ENCODE measurements around the gene GRIP1. TPM values are rescaled to one million over a fixed set of nuclear protein-coding genes. Genes with fewer than 3 reads are reported as not detected.

Gene GRIP1
- total RNA-seq, 1 donor from 2014 or later, result 3.1 TPM

DNA sequence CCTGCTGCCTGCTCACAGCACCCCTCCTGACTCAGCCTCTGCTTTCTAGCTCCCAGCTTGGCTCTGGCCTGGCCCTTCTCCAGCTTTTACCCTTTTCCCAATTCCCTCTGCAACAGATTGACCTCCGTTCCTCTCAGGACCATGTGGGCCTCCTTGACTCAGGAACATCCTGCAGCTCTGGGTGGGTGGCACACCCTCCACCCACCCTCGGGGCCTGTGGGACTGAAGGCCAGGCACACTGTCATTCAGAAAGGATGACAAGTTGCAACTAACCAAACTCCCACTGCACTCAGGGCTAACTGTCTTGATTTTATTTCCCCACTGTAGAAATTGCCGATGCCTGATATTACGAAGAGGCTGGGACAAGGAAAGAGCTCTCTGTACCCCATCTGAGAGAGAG, 317.2 kb downstream of the GRIP1 start:
- H3K27ac ChIP-seq (ENCODE audit: low read depth, low read length), result no peak overlapping the region
- H3K36me3 ChIP-seq (ENCODE audit: control insufficient read depth in 3 of 3, insufficient read depth in 3 of 3, low read length in 3 of 3), result no peaks in the 10 kb centered on the region
- no peaks in the 10 kb centered on the region for H3K9me3 ChIP-seq (ENCODE audit: control insufficient read depth in 3 of 3, low read length in 3 of 3)
- no peaks in the 10 kb centered on the region for H3K4me1 ChIP-seq (ENCODE audit: control insufficient read depth in 3 of 3, insufficient read depth in 3 of 3, low read length in 3 of 3)
- no peaks in the 10 kb centered on the region for H3K27me3 ChIP-seq (ENCODE audit: control insufficient read depth in 3 of 3, insufficient read depth in 3 of 3, low read length in 3 of 3)
- H3K9ac ChIP-seq (ENCODE audit: low read depth in 1 of 3, low read length in 3 of 3), result no peak overlapping the region
- H3K4me3 ChIP-seq (ENCODE audit: low read length in 3 of 3), result no peak overlapping the region

DNA sequence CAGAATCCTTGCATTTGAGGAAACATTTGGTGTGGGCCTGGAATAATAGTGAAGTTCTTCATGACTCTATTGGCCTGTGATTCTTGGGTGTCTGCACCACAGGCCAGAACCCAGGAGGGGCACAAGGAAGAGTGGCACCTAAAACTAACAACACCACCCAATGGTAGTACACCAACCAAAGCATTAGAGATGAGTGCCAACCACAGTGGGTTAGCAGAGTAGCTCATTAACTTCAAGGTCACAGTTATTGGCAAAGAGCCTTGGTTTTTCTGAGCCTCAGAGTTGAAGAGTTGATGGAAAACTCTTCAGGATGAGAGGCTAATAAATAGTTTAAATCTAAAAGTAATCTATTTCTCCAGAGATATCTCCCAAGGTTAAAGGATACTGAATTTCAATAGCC, 319.6 kb downstream of the GRIP1 start:
- Histone ChIP-seq H3K4me3 (ENCODE audit: low read length in 3 of 3) (no peak overlapping the region), H3K4me1 (ENCODE audit: control insufficient read depth in 3 of 3, insufficient read depth in 3 of 3, low read length in 3 of 3) (no peaks in the 10 kb centered on the region), H3K27me3 (ENCODE audit: control insufficient read depth in 3 of 3, insufficient read depth in 3 of 3, low read length in 3 of 3) (no peaks in the 10 kb centered on the region), H3K27ac (ENCODE audit: low read depth, low read length) (no peak overlapping the region), H3K36me3 (ENCODE audit: control insufficient read depth in 3 of 3, insufficient read depth in 3 of 3, low read length in 3 of 3) (no peaks in the 10 kb centered on the region), H3K9ac (ENCODE audit: low read depth in 1 of 3, low read length in 3 of 3) (no peak overlapping the region), H3K9me3 (ENCODE audit: control insufficient read depth in 3 of 3, low read length in 3 of 3) (no peaks in the 10 kb centered on the region)

DNA sequence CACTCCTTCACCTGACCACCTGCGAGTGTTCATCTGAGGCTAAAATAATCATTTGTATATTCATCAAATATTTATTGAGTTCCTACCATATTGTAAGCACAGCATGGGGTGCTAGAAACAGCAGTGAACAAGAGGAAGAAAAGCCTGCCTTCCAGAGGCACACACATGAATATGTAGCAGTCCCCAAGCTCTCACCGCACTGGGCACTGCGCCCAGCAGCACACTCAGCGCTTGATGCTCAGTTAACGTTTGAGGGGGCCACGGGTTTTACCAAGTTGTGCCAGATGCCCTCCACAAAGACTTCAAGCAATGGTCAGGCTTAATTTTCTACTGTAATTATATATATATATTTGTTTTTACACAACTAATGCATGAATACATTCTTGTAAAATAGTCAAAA, 324.6 kb downstream of the GRIP1 start:
- no peaks in the 10 kb centered on the region for H3K36me3 ChIP-seq (ENCODE audit: control insufficient read depth in 3 of 3, insufficient read depth in 3 of 3, low read length in 3 of 3)
- no peak overlapping the region for H3K4me3 ChIP-seq (ENCODE audit: low read length in 3 of 3)
- no peak overlapping the region for H3K27ac ChIP-seq (ENCODE audit: low read depth, low read length)
- H3K4me1 ChIP-seq (ENCODE audit: control insufficient read depth in 3 of 3, insufficient read depth in 3 of 3, low read length in 3 of 3), result no peaks in the 10 kb centered on the region
- H3K9me3 ChIP-seq (ENCODE audit: control insufficient read depth in 3 of 3, low read length in 3 of 3), result no peaks in the 10 kb centered on the region
- no peaks in the 10 kb centered on the region for H3K27me3 ChIP-seq (ENCODE audit: control insufficient read depth in 3 of 3, insufficient read depth in 3 of 3, low read length in 3 of 3)
- no peak overlapping the region for H3K9ac ChIP-seq (ENCODE audit: low read depth in 1 of 3, low read length in 3 of 3)

DNA sequence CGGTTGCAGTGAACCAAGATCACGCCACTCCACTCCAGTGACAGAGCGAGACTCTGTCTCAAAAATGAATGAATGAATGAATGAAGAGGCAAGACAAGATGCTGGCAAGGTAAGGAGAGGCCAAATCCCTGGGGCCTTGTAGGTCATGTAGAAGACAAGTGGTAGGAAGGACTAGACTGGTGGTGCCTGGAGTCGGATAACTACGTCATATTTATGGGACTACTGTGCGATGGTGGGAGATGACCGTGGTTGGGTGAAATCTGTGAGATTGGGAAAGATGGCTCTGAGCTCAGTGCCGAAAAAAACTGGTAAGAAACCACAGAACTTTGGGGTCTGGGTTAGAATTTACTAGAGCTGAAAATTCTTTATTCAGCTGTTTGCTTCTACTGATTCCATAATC, 326.0 kb downstream of the GRIP1 start:
- H3K27ac ChIP-seq (ENCODE audit: low read depth, low read length), result no peak overlapping the region
- H3K4me1 ChIP-seq (ENCODE audit: control insufficient read depth in 3 of 3, insufficient read depth in 3 of 3, low read length in 3 of 3), result no peaks in the 10 kb centered on the region
- H3K27me3 ChIP-seq (ENCODE audit: control insufficient read depth in 3 of 3, insufficient read depth in 3 of 3, low read length in 3 of 3), result no peaks in the 10 kb centered on the region
- no peak overlapping the region for H3K4me3 ChIP-seq (ENCODE audit: low read length in 3 of 3)
- H3K36me3 ChIP-seq (ENCODE audit: control insufficient read depth in 3 of 3, insufficient read depth in 3 of 3, low read length in 3 of 3), result no peaks in the 10 kb centered on the region
- no peaks in the 10 kb centered on the region for H3K9me3 ChIP-seq (ENCODE audit: control insufficient read depth in 3 of 3, low read length in 3 of 3)
- H3K9ac ChIP-seq (ENCODE audit: low read depth in 1 of 3, low read length in 3 of 3), result no peak overlapping the region

DNA sequence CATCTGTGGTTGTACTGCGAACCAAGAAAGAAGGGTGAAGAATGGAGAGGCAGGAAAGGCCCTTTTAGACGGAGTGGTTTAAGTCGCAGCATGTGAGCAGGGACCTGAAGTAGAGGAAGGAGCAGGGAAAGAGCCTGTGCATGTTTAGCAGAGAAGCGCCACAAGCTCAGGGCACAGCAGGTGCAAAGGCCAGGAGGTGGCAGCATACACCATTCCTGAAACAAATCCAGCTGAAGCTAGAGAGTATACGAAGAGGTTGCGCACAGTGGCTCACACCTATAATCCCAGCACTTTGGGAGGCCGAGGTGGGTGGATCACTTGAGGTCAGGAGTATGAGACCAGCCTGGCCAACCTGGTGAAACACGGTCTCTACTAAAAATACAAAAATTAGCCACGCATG, 326.7 kb downstream of the GRIP1 start:
- Histone ChIP-seq H3K27ac (ENCODE audit: low read depth, low read length) (no peak overlapping the region), H3K36me3 (ENCODE audit: control insufficient read depth in 3 of 3, insufficient read depth in 3 of 3, low read length in 3 of 3) (no peaks in the 10 kb centered on the region), H3K4me3 (ENCODE audit: low read length in 3 of 3) (no peak overlapping the region), H3K9ac (ENCODE audit: low read depth in 1 of 3, low read length in 3 of 3) (no peak overlapping the region), H3K27me3 (ENCODE audit: control insufficient read depth in 3 of 3, insufficient read depth in 3 of 3, low read length in 3 of 3) (no peaks in the 10 kb centered on the region), H3K9me3 (ENCODE audit: control insufficient read depth in 3 of 3, low read length in 3 of 3) (no peaks in the 10 kb centered on the region), H3K4me1 (ENCODE audit: control insufficient read depth in 3 of 3, insufficient read depth in 3 of 3, low read length in 3 of 3) (no peaks in the 10 kb centered on the region)

DNA sequence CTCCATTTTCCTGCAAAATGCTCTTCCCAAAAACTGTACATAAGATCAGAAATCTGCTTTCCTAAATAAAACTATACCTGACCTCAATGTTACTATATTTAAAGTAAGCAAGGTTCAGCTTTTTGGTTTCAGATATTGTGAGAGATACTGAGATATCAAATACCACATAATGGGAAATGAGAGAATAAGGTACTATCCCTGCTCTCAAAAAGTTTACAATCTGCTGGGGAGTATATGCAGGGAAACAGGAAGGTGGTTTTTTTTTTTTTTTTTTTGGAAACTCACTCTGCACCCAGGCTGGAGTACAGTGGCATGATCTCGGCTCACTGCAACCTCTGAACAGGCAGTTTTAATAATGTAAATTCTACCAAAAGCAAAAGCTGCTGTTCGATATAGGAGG, 327.6 kb downstream of the GRIP1 start:
- no peaks in the 10 kb centered on the region for H3K9me3 ChIP-seq (ENCODE audit: control insufficient read depth in 3 of 3, low read length in 3 of 3)
- H3K27ac ChIP-seq (ENCODE audit: low read depth, low read length), result no peak overlapping the region
- no peak overlapping the region for H3K4me3 ChIP-seq (ENCODE audit: low read length in 3 of 3)
- no peaks in the 10 kb centered on the region for H3K36me3 ChIP-seq (ENCODE audit: control insufficient read depth in 3 of 3, insufficient read depth in 3 of 3, low read length in 3 of 3)
- H3K27me3 ChIP-seq (ENCODE audit: control insufficient read depth in 3 of 3, insufficient read depth in 3 of 3, low read length in 3 of 3), result no peaks in the 10 kb centered on the region
- H3K4me1 ChIP-seq (ENCODE audit: control insufficient read depth in 3 of 3, insufficient read depth in 3 of 3, low read length in 3 of 3), result no peaks in the 10 kb centered on the region
- no peak overlapping the region for H3K9ac ChIP-seq (ENCODE audit: low read depth in 1 of 3, low read length in 3 of 3)

DNA sequence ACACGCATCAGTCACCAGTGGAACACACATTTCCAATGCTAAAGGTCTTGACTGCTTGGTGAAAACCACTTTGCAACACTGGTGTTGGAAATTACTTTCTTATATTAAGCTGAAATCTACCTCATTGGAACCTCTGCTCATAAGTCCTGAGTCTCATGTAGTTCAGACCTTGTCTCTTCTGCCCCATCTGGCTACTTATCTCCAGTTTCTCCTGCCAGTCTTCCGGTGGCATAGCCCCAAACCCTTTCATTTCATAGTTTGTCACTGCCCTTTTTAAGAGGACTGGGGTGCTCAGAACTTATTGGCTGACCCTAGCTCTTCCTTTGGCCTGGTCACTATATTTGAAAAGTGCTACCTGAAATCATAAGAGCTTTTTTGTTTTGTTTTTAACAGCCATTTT, 332.9 kb downstream of the GRIP1 start:
- Histone ChIP-seq H3K36me3 (ENCODE audit: control insufficient read depth in 3 of 3, insufficient read depth in 3 of 3, low read length in 3 of 3) (peaks cover 3 to 7% (median 3%) of the 10 kb centered on the region in 3 donors), H3K4me3 (ENCODE audit: low read length in 3 of 3) (no peak overlapping the region), H3K4me1 (ENCODE audit: control insufficient read depth in 3 of 3, insufficient read depth in 3 of 3, low read length in 3 of 3) (no peaks in the 10 kb centered on the region), H3K27me3 (ENCODE audit: control insufficient read depth in 3 of 3, insufficient read depth in 3 of 3, low read length in 3 of 3) (no peaks in the 10 kb centered on the region), H3K27ac (ENCODE audit: low read depth, low read length) (no peak overlapping the region), H3K9ac (ENCODE audit: low read depth in 1 of 3, low read length in 3 of 3) (no peak overlapping the region), H3K9me3 (ENCODE audit: control insufficient read depth in 3 of 3, low read length in 3 of 3) (peaks cover 0 to 9% (median 3%) of the 10 kb centered on the region in 3 donors)

DNA sequence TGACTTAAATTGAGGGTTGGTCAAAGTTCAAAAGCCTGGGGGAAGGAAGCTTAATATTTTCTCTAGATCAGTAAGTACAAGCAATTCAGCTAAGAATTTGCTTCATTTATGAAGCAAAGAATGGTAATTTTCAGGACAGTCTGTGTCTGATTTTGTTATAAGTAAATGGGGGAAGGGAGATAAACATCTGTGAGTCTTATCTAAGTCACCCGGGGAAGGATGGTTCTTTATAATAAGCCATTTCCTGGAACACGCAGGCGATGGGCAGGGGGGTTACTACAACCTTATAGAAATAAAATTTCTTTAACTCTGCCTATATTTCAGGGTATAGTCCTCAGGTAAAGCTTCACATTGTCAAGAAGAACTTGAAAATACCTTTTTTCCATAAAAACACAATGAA, 333.7 kb downstream of the GRIP1 start:
- H3K27me3 ChIP-seq (ENCODE audit: control insufficient read depth in 3 of 3, insufficient read depth in 3 of 3, low read length in 3 of 3), result no peaks in the 10 kb centered on the region
- H3K4me3 ChIP-seq (ENCODE audit: low read length in 3 of 3), result no peak overlapping the region
- no peaks in the 10 kb centered on the region for H3K4me1 ChIP-seq (ENCODE audit: control insufficient read depth in 3 of 3, insufficient read depth in 3 of 3, low read length in 3 of 3)
- peaks cover 0 to 9% (median 4%) of the 10 kb centered on the region in 3 donors for H3K9me3 ChIP-seq (ENCODE audit: control insufficient read depth in 3 of 3, low read length in 3 of 3)
- no peak overlapping the region for H3K9ac ChIP-seq (ENCODE audit: low read depth in 1 of 3, low read length in 3 of 3)
- H3K36me3 ChIP-seq (ENCODE audit: control insufficient read depth in 3 of 3, insufficient read depth in 3 of 3, low read length in 3 of 3), result peaks cover 3 to 7% (median 4%) of the 10 kb centered on the region in 3 donors
- no peak overlapping the region for H3K27ac ChIP-seq (ENCODE audit: low read depth, low read length)

DNA sequence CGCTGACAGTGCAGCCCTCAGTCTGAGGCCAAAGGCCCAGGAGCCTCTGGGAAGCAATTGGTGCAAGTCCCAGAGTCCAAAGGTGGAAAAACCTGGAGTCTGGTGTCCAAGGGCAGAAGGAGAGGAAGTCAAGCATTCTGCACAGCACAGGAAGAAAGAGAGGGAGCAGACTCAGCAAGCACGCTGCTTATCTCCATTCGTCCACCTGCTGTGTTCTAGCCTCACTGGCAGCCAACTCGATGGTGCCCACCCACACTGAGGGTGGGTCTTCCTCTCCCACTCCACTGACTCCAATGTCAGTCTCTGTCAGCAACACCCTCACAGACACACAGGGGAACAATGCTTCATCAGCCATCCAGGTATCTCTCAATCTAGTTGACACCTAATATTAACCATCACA, 337.8 kb downstream of the GRIP1 start:
- H3K4me1 ChIP-seq (ENCODE audit: control insufficient read depth in 3 of 3, insufficient read depth in 3 of 3, low read length in 3 of 3), result no peaks in the 10 kb centered on the region
- H3K27me3 ChIP-seq (ENCODE audit: control insufficient read depth in 3 of 3, insufficient read depth in 3 of 3, low read length in 3 of 3), result no peaks in the 10 kb centered on the region
- no peak overlapping the region for H3K9ac ChIP-seq (ENCODE audit: low read depth in 1 of 3, low read length in 3 of 3)
- H3K4me3 ChIP-seq (ENCODE audit: low read length in 3 of 3), result no peak overlapping the region
- H3K36me3 ChIP-seq (ENCODE audit: control insufficient read depth in 3 of 3, insufficient read depth in 3 of 3, low read length in 3 of 3), result peaks cover 3 to 7% (median 4%) of the 10 kb centered on the region in 3 donors
- peaks cover 0 to 9% (median 4%) of the 10 kb centered on the region in 3 donors for H3K9me3 ChIP-seq (ENCODE audit: control insufficient read depth in 3 of 3, low read length in 3 of 3)
- no peak overlapping the region for H3K27ac ChIP-seq (ENCODE audit: low read depth, low read length)

DNA sequence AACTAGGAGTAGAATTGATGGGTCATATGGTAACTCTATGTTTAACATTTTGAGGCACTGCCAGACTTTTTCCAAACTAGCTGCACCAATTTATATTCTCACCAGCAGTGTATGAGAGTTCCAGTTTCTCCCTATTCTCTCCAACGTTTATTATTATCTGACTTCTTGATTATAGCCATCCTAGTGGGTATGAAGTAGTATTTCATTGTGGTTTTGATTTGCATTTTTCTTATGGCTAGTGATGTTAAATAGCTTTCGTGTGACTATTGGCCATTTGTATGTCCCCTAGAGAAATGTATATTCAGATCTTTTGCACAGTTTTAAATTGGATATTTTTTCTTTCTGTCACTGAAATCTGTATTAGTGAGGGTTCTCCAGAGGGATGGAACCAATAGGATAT, 338.7 kb downstream of the GRIP1 start:
- peaks cover 0 to 9% (median 4%) of the 10 kb centered on the region in 3 donors for H3K9me3 ChIP-seq (ENCODE audit: control insufficient read depth in 3 of 3, low read length in 3 of 3)
- no peak overlapping the region for H3K27ac ChIP-seq (ENCODE audit: low read depth, low read length)
- H3K27me3 ChIP-seq (ENCODE audit: control insufficient read depth in 3 of 3, insufficient read depth in 3 of 3, low read length in 3 of 3), result no peaks in the 10 kb centered on the region
- H3K4me3 ChIP-seq (ENCODE audit: low read length in 3 of 3), result no peak overlapping the region
- no peaks in the 10 kb centered on the region for H3K4me1 ChIP-seq (ENCODE audit: control insufficient read depth in 3 of 3, insufficient read depth in 3 of 3, low read length in 3 of 3)
- no peak overlapping the region for H3K9ac ChIP-seq (ENCODE audit: low read depth in 1 of 3, low read length in 3 of 3)
- H3K36me3 ChIP-seq (ENCODE audit: control insufficient read depth in 3 of 3, insufficient read depth in 3 of 3, low read length in 3 of 3), result peaks cover 3 to 5% (median 4%) of the 10 kb centered on the region in 3 donors
